ENCODE data around the gene IRAK2. TPM values are rescaled to one million over a fixed set of nuclear protein-coding genes. Genes with fewer than 3 reads are reported as not detected.

Gene IRAK2
- total RNA-seq, 1 donor from 2014 or later: 2.0 TPM

DNA sequence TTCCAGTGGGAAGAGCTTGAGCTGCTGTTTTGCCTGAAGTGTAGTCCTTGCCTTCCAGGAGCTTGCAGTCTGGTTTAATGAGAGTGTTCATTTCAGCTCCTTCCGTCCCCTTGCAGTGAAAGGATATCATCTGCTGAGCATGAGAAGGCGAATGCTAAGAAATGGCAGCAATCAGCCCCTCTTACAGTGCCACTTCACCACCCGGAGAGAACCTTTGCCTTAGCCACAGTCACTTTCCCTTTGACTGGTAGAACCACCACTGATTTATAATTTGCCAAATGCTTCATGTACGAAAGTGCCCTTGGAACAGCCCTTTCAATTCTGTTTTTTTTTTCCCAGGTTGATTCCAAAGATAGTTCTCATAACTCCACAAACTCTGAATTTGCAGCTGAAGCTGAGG is 95.1 kb downstream of the IRAK2 start:
- no peak overlapping the region for H3K4me3 Mint-ChIP-seq (ENCODE audit: unreplicated experiment)
- peaks cover 77% of the 10 kb centered on the region for H3K79me2 ChIP-seq (ENCODE audit: insufficient read depth, low read length)
- no peak for FAIRE-seq

GRCh38 chr3:10260211-10260701 is 95.5 kb downstream of the IRAK2 start:
- H2AFZ ChIP-seq (ENCODE audit: low read depth, low read length): no peak overlapping the region
- no peak overlapping the region for H3K4me2 ChIP-seq (ENCODE audit: low read length)
- H4K20me1 ChIP-seq (ENCODE audit: insufficient read depth, low read length): peaks cover 65% of the 10 kb centered on the region
- H3K27me3 Mint-ChIP-seq (ENCODE audit: low read depth, unreplicated experiment): no peaks in the 10 kb centered on the region
- H3K4me1 Mint-ChIP-seq (ENCODE audit: low read depth, unreplicated experiment): peaks cover 12% of the 10 kb centered on the region
- H3K36me3 ChIP-seq (ENCODE audit: insufficient read depth, low read length): peaks cover 15% of the 10 kb centered on the region
- DNase-seq (ENCODE audit: low read depth) (no peak), FAIRE-seq (no peak)
- no peaks in the 10 kb centered on the region for H3K9me3 ChIP-seq (ENCODE audit: insufficient read depth, low read depth, low read length)
- H3K9ac ChIP-seq (ENCODE audit: low read length): no peak overlapping the region
- no peak overlapping the region for H3K4me3 ChIP-seq (ENCODE audit: insufficient read depth, low read depth, low read length)
- peaks cover 74% of the 10 kb centered on the region for H3K79me2 ChIP-seq (ENCODE audit: insufficient read depth, low read length)
- no peak overlapping the region for H3K27ac ChIP-seq (ENCODE audit: low read depth, low read length)
- TF ChIP-seq CTCF (IDR thresholded peaks at IDR 0.05; ENCODE audit: insufficient read depth, low read depth, low read length): no peak
- no peak for TF ChIP-seq EZH2 (IDR thresholded peaks at IDR 0.05; ENCODE audit: insufficient read depth, low read length)
- no peaks in the 10 kb centered on the region for H3K27me3 ChIP-seq (ENCODE audit: insufficient read depth, low read length)
- peaks cover 25% of the 10 kb centered on the region for H3K36me3 Mint-ChIP-seq (ENCODE audit: low read depth, unreplicated experiment)
- no peaks in the 10 kb centered on the region for H3K9me3 Mint-ChIP-seq (ENCODE audit: unreplicated experiment)
- no peaks in the 10 kb centered on the region for H3K4me1 ChIP-seq (ENCODE audit: insufficient read depth, low read length)
- no peak overlapping the region for H3K4me3 Mint-ChIP-seq (ENCODE audit: unreplicated experiment)
- H3K27ac Mint-ChIP-seq (ENCODE audit: unreplicated experiment): no peak overlapping the region

More for the DNA sequence above, 95.1 kb downstream of the IRAK2 start:
- H3K4me1 ChIP-seq (ENCODE audit: insufficient read depth, low read length): no peaks in the 10 kb centered on the region
- H3K36me3 ChIP-seq (ENCODE audit: insufficient read depth, low read length): peaks cover 15% of the 10 kb centered on the region
- Mint-ChIP-seq H3K4me1 (ENCODE audit: low read depth, unreplicated experiment) (peaks cover 12% of the 10 kb centered on the region), H3K36me3 (ENCODE audit: low read depth, unreplicated experiment) (peaks cover 25% of the 10 kb centered on the region), H3K27me3 (ENCODE audit: low read depth, unreplicated experiment) (no peaks in the 10 kb centered on the region), H3K9me3 (ENCODE audit: unreplicated experiment) (no peaks in the 10 kb centered on the region), H3K27ac (ENCODE audit: unreplicated experiment) (no peak overlapping the region)
- DNase-seq (ENCODE audit: low read depth): no peak
- H2AFZ ChIP-seq (ENCODE audit: low read depth, low read length): no peak overlapping the region
- peaks cover 68% of the 10 kb centered on the region for H4K20me1 ChIP-seq (ENCODE audit: insufficient read depth, low read length)
- H3K4me3 ChIP-seq (ENCODE audit: insufficient read depth, low read depth, low read length): no peak overlapping the region
- no peak overlapping the region for H3K4me2 ChIP-seq (ENCODE audit: low read length)
- no peak overlapping the region for H3K9ac ChIP-seq (ENCODE audit: low read length)
- H3K9me3 ChIP-seq (ENCODE audit: insufficient read depth, low read depth, low read length): no peaks in the 10 kb centered on the region
- H3K27me3 ChIP-seq (ENCODE audit: insufficient read depth, low read length): no peaks in the 10 kb centered on the region
- no peak overlapping the region for H3K27ac ChIP-seq (ENCODE audit: low read depth, low read length)
- TF ChIP-seq CTCF (IDR thresholded peaks at IDR 0.05; ENCODE audit: insufficient read depth, low read depth, low read length) (no peak), EZH2 (IDR thresholded peaks at IDR 0.05; ENCODE audit: insufficient read depth, low read length) (no peak)

GRCh38 chr3:10262027-10262426 is 97.3 kb downstream of the IRAK2 start:
- Histone ChIP-seq H3K9me3 (ENCODE audit: insufficient read depth, low read depth, low read length) (no peaks in the 10 kb centered on the region), H3K27me3 (ENCODE audit: insufficient read depth, low read length) (no peaks in the 10 kb centered on the region), H3K79me2 (ENCODE audit: insufficient read depth, low read length) (peaks cover 75% of the 10 kb centered on the region), H3K4me2 (ENCODE audit: low read length) (no peak overlapping the region), H3K9ac (ENCODE audit: low read length) (no peak overlapping the region), H4K20me1 (ENCODE audit: insufficient read depth, low read length) (peaks cover 66% of the 10 kb centered on the region), H3K4me1 (ENCODE audit: insufficient read depth, low read length) (no peaks in the 10 kb centered on the region), H3K36me3 (ENCODE audit: insufficient read depth, low read length) (peaks cover 16% of the 10 kb centered on the region), H3K4me3 (ENCODE audit: insufficient read depth, low read depth, low read length) (no peak overlapping the region), H2AFZ (ENCODE audit: low read depth, low read length) (no peak overlapping the region), H3K27ac (ENCODE audit: low read depth, low read length) (no peak overlapping the region)
- FAIRE-seq: no peak
- peaks cover 22% of the 10 kb centered on the region for H3K36me3 Mint-ChIP-seq (ENCODE audit: low read depth, unreplicated experiment)
- peaks cover 14% of the 10 kb centered on the region for H3K4me1 Mint-ChIP-seq (ENCODE audit: low read depth, unreplicated experiment)
- no peak overlapping the region for H3K4me3 Mint-ChIP-seq (ENCODE audit: unreplicated experiment)
- H3K27me3 Mint-ChIP-seq (ENCODE audit: low read depth, unreplicated experiment): no peaks in the 10 kb centered on the region
- H3K27ac Mint-ChIP-seq (ENCODE audit: unreplicated experiment): no peak overlapping the region
- TF ChIP-seq EZH2 (IDR thresholded peaks at IDR 0.05; ENCODE audit: insufficient read depth, low read length) (no peak), CTCF (IDR thresholded peaks at IDR 0.05; ENCODE audit: insufficient read depth, low read depth, low read length) (no peak)
- H3K9me3 Mint-ChIP-seq (ENCODE audit: unreplicated experiment): no peaks in the 10 kb centered on the region
- DNase-seq (ENCODE audit: low read depth): no peak

Data from astrocyte (in vitro differentiated cells and primary cell).